H9 (cell line): Measurements from ENCODE around the gene ELFN2. TPM values are rescaled to one million over a fixed set of nuclear protein-coding genes. Genes with fewer than 3 reads are reported as not detected.

Experiments used
- DNase-seq: peaks from one replicate; pipeline ENCODE4 v3.0.0-alpha.2; 2017
- H2AFZ ChIP-seq: one replicate; pipeline ENCODE4 v1.6.1; 2013; ENCODE audit warnings: mild to moderate bottlenecking, low read length, control low read depth, moderate library complexity
- H2AK5ac ChIP-seq: 2 replicates; pipeline ENCODE4 v1.6.1; 2013; ENCODE audit warnings: low read length, control low read depth, mixed read lengths; ENCODE audit not compliant: insufficient read length
- H2BK120ac ChIP-seq: one replicate; pipeline ENCODE4 v1.6.1; 2013; ENCODE audit warnings: low read depth, mild to moderate bottlenecking, low read length, control low read depth, inconsistent platforms; ENCODE audit not compliant: poor library complexity, severe bottlenecking
- H2BK12ac ChIP-seq: 2 replicates; pipeline ENCODE4 v1.6.1; 2013; ENCODE audit warnings: low read length, control low read depth, mixed read lengths, low read depth; ENCODE audit not compliant: insufficient read length
- H2BK15ac ChIP-seq: 2 replicates; pipeline ENCODE4 v1.6.1; 2013; ENCODE audit warnings: low read depth, low read length, control low read depth
- H2BK20ac ChIP-seq: one replicate; pipeline ENCODE4 v1.6.1; 2013; ENCODE audit warnings: low read depth, mild to moderate bottlenecking, low read length, control low read depth, inconsistent platforms; ENCODE audit not compliant: poor library complexity, severe bottlenecking
- H2BK5ac ChIP-seq: 2 replicates; pipeline ENCODE4 v1.6.1; 2013; ENCODE audit warnings: low read length, control low read depth, mixed read lengths; ENCODE audit not compliant: insufficient read length
- H3K14ac ChIP-seq: 2 replicates; pipeline ENCODE4 v1.6.1; 2013; ENCODE audit warnings: low read length, control low read depth; ENCODE audit not compliant: insufficient read depth
- H3K18ac ChIP-seq: 2 replicates; pipeline ENCODE4 v1.6.1; 2013; ENCODE audit warnings: low read depth, mild to moderate bottlenecking, mixed read lengths, low read length, control low read depth; ENCODE audit not compliant: insufficient read length
- H3K23ac ChIP-seq: 2 replicates; pipeline ENCODE4 v1.6.1; 2013; ENCODE audit warnings: low read length, control low read depth, mixed read lengths, low read depth; ENCODE audit not compliant: insufficient read length
- H3K23me2 ChIP-seq: 2 replicates; pipeline ENCODE4 v1.6.1; 2013; ENCODE audit warnings: low read depth, mild to moderate bottlenecking, mixed read lengths, low read length, control low read depth; ENCODE audit not compliant: insufficient read length, poor library complexity, severe bottlenecking
- H3K27ac ChIP-seq: 2 replicates; pipeline ENCODE4 v1.5.1; 2013; ENCODE audit warnings: low read length, control low read depth, mixed read lengths, low read depth; ENCODE audit not compliant: insufficient read length
- H3K27me3 ChIP-seq: 2 replicates; pipeline ENCODE4 v1.6.1; 2013; ENCODE audit warnings: low read length, control low read depth, inconsistent platforms; ENCODE audit not compliant: insufficient read depth
- H3K4ac ChIP-seq: 2 replicates; pipeline ENCODE4 v1.6.1; 2013; ENCODE audit warnings: low read depth, mild to moderate bottlenecking, control low read depth, inconsistent platforms, low read length, moderate library complexity
- H3K4me1 ChIP-seq: 2 replicates; pipeline ENCODE4 v1.6.1; 2013; ENCODE audit warnings: low read length, control low read depth, inconsistent platforms; ENCODE audit not compliant: insufficient read depth
- H3K4me2 ChIP-seq: 2 replicates; pipeline ENCODE4 v1.6.1; 2013; ENCODE audit warnings: low read length, control low read depth, mixed read lengths; ENCODE audit not compliant: insufficient read length, insufficient read depth
- H3K56ac ChIP-seq: 2 replicates; pipeline ENCODE4 v1.6.1; 2013; ENCODE audit warnings: low read depth, mild to moderate bottlenecking, mixed read lengths, low read length, control low read depth; ENCODE audit not compliant: insufficient read length
- H3K79me1 ChIP-seq: 2 replicates; pipeline ENCODE4 v1.6.1; 2013; ENCODE audit warnings: low read depth, mild to moderate bottlenecking, moderate library complexity, low read length, control low read depth, inconsistent platforms; ENCODE audit not compliant: insufficient read depth, poor library complexity, severe bottlenecking
- H3K79me2 ChIP-seq: 2 replicates; pipeline ENCODE4 v1.6.1; 2013; ENCODE audit warnings: low read length, control low read depth, inconsistent platforms; ENCODE audit not compliant: insufficient read depth
- H3K9ac ChIP-seq: 2 replicates; pipeline ENCODE4 v1.6.1; 2013; ENCODE audit warnings: low read length, control low read depth, mixed read lengths; ENCODE audit not compliant: insufficient read length; ENCODE audit errors: extremely low read depth
- H3K9me3 ChIP-seq: one replicate; pipeline ENCODE4 v1.6.1; 2013; ENCODE audit warnings: low read depth, low read length, inconsistent platforms; ENCODE audit not compliant: control insufficient read depth
- H3T11ph ChIP-seq: one replicate; pipeline ENCODE4 v1.6.1; 2013; ENCODE audit warnings: mild to moderate bottlenecking, low read length, control low read depth, inconsistent platforms
- H4K20me1 ChIP-seq: one replicate; pipeline ENCODE4 v1.6.1; 2013; ENCODE audit not compliant: control insufficient read depth, insufficient read length, insufficient read depth
- H4K5ac ChIP-seq: 2 replicates; pipeline ENCODE4 v1.6.1; 2013; ENCODE audit warnings: low read depth, mild to moderate bottlenecking, mixed read lengths, low read length, control low read depth; ENCODE audit not compliant: insufficient read length
- H4K8ac ChIP-seq: replicated peaks from 2 replicates; pipeline ENCODE4 v1.6.1; 2013; ENCODE audit warnings: low read length, control low read depth, mixed read lengths, low read depth; ENCODE audit not compliant: insufficient read length
- H4K91ac ChIP-seq: 2 replicates; pipeline ENCODE4 v1.6.1; 2013; ENCODE audit warnings: low read depth, mild to moderate bottlenecking, moderate library complexity, mixed read lengths, low read length, control low read depth; ENCODE audit not compliant: insufficient read length
- H3K27ac Mint-ChIP-seq, 3 experiments: 2 replicates in 2 of 3; 3 replicates in 1 of 3; pipeline ENCODE4 v1.8.0; 2020 to 2021; ENCODE audit warnings: mixed read lengths in 3 of 3, mild to moderate bottlenecking in 1 of 3, moderate library complexity in 1 of 3
- H3K27me3 Mint-ChIP-seq: 2 replicates; pipeline ENCODE4 v1.8.0; 2021; ENCODE audit warnings: low read depth, mild to moderate bottlenecking, moderate library complexity, mixed read lengths
- H3K36me3 Mint-ChIP-seq, 3 experiments: 2 replicates in 2 of 3; 3 replicates in 1 of 3; pipeline ENCODE4 v1.8.0; 2020 to 2021; ENCODE audit warnings: low read depth in 3 of 3, mixed read lengths in 3 of 3; ENCODE audit not compliant: insufficient read depth in 1 of 3
- H3K4me1 Mint-ChIP-seq, 2 experiments: 2 replicates each; pipeline ENCODE4 v1.8.0; 2020; ENCODE audit warnings: mixed read lengths in 2 of 2
- H3K4me3 Mint-ChIP-seq, 2 experiments: 2 replicates in 1 of 2; 3 replicates in 1 of 2; pipeline ENCODE4 v1.8.0; 2020 to 2021; ENCODE audit warnings: mild to moderate bottlenecking in 2 of 2, mixed read lengths in 2 of 2, moderate library complexity in 1 of 2
- H3K9me3 Mint-ChIP-seq, 2 experiments: 2 replicates in 1 of 2; 3 replicates in 1 of 2; pipeline ENCODE4 v1.8.0; 2020; ENCODE audit warnings: mild to moderate bottlenecking in 2 of 2, mixed read lengths in 2 of 2, moderate library complexity in 1 of 2
- WGBS: extraction: QIAGEN DNeasy Blood & Tissue Kit; methylation state at CpG from one replicate; pipeline ENCODE4 v1.1.7; 2013; ENCODE audit warnings: missing lambda C conversion rate, low lambda C conversion rate, mixed read lengths; ENCODE audit not compliant: insufficient read length; ENCODE audit errors: extremely low coverage; 5-methylcytosine and 5-hydroxymethylcytosine counted together
- total RNA-seq: library from RNA; stranded (reverse); gene quantifications from 2 replicates; pipeline ENCODE4 v1.2.1, GENCODE V29; 2021
- TF ChIP-seq, protein P1 (sequence below): fragments of 200-600 bp; sonication (generic); conservative IDR thresholded peaks from 3 replicates; pipeline ENCODE4 v1.8.0; 2021; ENCODE audit warnings: antibody characterized with exemption, mild to moderate bottlenecking

ELFN2 gene
- total RNA-seq, 1 experiment from 2014 or later: 0.70 TPM

DNA sequence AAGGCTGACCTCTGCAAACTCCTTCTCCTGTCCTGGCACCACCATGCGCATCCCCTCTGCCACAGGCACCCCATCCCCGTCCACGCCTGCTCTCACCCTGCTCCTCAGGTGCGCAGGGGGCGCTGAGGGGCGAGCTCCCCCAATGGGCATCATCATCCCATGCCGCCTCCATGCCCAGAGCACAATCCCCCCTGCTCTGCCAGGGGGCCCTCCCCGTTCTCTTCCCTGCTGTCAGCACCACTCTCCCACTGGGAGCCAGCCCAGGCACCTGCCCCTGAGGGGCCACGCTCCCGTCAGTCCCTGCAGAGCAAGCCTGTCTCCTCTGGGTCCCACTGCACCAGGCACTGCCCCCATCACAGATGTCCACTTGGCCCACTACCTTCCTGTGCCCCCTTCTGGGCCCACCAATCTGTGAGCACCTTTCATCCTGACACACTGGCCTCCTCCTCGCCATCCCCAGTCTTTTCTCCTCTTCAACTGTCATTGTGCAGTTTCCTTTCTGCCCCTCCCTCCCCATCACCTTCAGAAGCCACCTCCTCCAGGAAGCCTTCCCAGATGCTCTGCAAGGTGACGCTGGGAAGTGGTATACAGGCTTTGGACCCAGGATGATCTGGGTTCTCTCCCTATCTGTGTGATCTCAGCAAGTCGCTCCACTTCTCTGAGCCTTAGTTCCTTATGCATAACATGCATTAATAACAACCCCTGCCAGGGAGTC, 82.4 kb downstream of the ELFN2 start:
- Histone ChIP-seq H3K4me1 (no peaks in the 10 kb centered on the region; the same call in 1 of the 2 replicates), H4K20me1 (no peaks in the 10 kb centered on the region), H2BK5ac (no peak overlapping the region), H2BK15ac (no peak overlapping the region), H3K23ac (no peak overlapping the region), H3K4ac (no peak overlapping the region), H3K9me3 (no peaks in the 10 kb centered on the region), H3K14ac (no peak overlapping the region; the same call in 1 of the 2 replicates), H3T11ph (no peak overlapping the region), H4K91ac (no peak overlapping the region), H3K79me2 (no peaks in the 10 kb centered on the region), H3K56ac (no peak overlapping the region), H3K23me2 (no peaks in the 10 kb centered on the region), H4K5ac (no peak overlapping the region), H3K79me1 (no peaks in the 10 kb centered on the region), H4K8ac (no peak overlapping the region), H3K27ac (no peak overlapping the region), H3K27me3 (no peaks in the 10 kb centered on the region), H3K4me2 (no peak overlapping the region), H2AFZ (no peak overlapping the region), H2BK120ac (no peak overlapping the region), H2BK12ac (no peak overlapping the region), H3K18ac (no peak overlapping the region), H2BK20ac (no peak overlapping the region), H3K9ac (no peak overlapping the region), H2AK5ac (no peak overlapping the region)
- Mint-ChIP-seq H3K4me3 (no peak overlapping the region; a peak in 1 of 5 replicates), H3K27ac (no peak overlapping the region), H3K27me3 (peaks cover 21% of the 10 kb centered on the region), H3K4me1 (peaks cover 27 to 42% of the 10 kb centered on the region in 2 experiments), H3K36me3 (no peaks in the 10 kb centered on the region), H3K9me3 (no peaks in the 10 kb centered on the region; a peak in 1 of 5 replicates)
- TF ChIP-seq, protein P1, sequence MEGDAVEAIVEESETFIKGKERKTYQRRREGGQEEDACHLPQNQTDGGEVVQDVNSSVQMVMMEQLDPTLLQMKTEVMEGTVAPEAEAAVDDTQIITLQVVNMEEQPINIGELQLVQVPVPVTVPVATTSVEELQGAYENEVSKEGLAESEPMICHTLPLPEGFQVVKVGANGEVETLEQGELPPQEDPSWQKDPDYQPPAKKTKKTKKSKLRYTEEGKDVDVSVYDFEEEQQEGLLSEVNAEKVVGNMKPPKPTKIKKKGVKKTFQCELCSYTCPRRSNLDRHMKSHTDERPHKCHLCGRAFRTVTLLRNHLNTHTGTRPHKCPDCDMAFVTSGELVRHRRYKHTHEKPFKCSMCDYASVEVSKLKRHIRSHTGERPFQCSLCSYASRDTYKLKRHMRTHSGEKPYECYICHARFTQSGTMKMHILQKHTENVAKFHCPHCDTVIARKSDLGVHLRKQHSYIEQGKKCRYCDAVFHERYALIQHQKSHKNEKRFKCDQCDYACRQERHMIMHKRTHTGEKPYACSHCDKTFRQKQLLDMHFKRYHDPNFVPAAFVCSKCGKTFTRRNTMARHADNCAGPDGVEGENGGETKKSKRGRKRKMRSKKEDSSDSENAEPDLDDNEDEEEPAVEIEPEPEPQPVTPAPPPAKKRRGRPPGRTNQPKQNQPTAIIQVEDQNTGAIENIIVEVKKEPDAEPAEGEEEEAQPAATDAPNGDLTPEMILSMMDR: no peak
- WGBS: no CpG with 5 or more reads among the region's 13 CpGs
- DNase-seq: no peak
